Dermis microvascular lymphatic vessel endothelial cell (primary cell): Measurements from ENCODE around the gene NOL11. TPM values are rescaled to one million over a fixed set of nuclear protein-coding genes. Genes with fewer than 3 reads are reported as not detected.
A peak's percentile ranks its signal among the peaks of the same experiment; 100 is the strongest.
"Not testable (repeated sequence)": the region's sequence is repeated elsewhere in the genome, so short reads cannot be mapped to it uniquely, and the experiment has no call there.

ENCODE experiments used
- DNase-seq, 2 donors: peaks; one replicate each; pipeline versions ENCODE4 v3.0.0 to v3.0.0-alpha.2; 2010; ENCODE audit warnings: low read depth in 2 of 2
- total RNA-seq: library from RNA; depleted of rRNA; stranded (reverse); fragments of >200 nt; gene quantifications from 2 replicates; pipeline ENCODE4 v1.2.1, GENCODE V29; 2014

The NOL11 gene
- total RNA-seq, 1 donor from 2014 or later = 26.7 TPM

GRCh38 chr17:67753026-67753425 is 35.3 kb downstream of the NOL11 start:
- no peak for DNase-seq

GRCh38 chr17:67754001-67754400 is 36.3 kb downstream of the NOL11 start:
- no peak for DNase-seq

GRCh38 chr17:67754686-67755085 is 37.0 kb downstream of the NOL11 start:
- DNase-seq = not testable (repeated sequence)

- not testable (repeated sequence) for DNase-seq
These were observed 39.0 kb downstream of the NOL11 start for GRCh38 chr17:67756766-67757165.

- DNase-seq = peak in 1 of 2 donors; percentile 13
These were observed 41.8 kb downstream of the NOL11 start for GRCh38 chr17:67759355-67760171.

- DNase-seq = no peak
These were observed 47.9 kb downstream of the NOL11 start for GRCh38 chr17:67765623-67766022.

GRCh38 chr17:67769231-67769630 is 51.5 kb downstream of the NOL11 start:
- DNase-seq = no peak

- DNase-seq = no peak
These were observed 52.8 kb downstream of the NOL11 start for GRCh38 chr17:67770539-67770938.

GRCh38 chr17:67772679-67773078 is 54.9 kb downstream of the NOL11 start:
- no peak for DNase-seq

- DNase-seq = no peak
These were observed 55.5 kb downstream of the NOL11 start for GRCh38 chr17:67773246-67773645.

- peak; percentile 25 to 31 for DNase-seq
These were observed 61.4 kb downstream of the NOL11 start for GRCh38 chr17:67779098-67779672.

- DNase-seq = peak in 1 of 2 donors; percentile 33
These were observed 66.8 kb downstream of the NOL11 start for GRCh38 chr17:67784364-67785121.

GRCh38 chr17:67785122-67785477 is 67.4 kb downstream of the NOL11 start:
- DNase-seq = no peak

- no peak for DNase-seq
These were observed 67.8 kb downstream of the NOL11 start for GRCh38 chr17:67785504-67785903.

Other genes with a start within 250 kb of the NOL11 start
- 19.9 and 33.0 TPM in 2 replicates for gene BPTF, start 107.6 kb downstream of the NOL11 start, total RNA-seq